Measurements from ENCODE around the gene CREB5.

The CREB5 gene

GRCh38 chr7:28497009-28497408 lies 84.7 kb downstream of the CREB5 start:
- Histone ChIP-seq H3K9ac (ENCODE audit: low read length) (no peak overlapping the region), H3K4me1 (ENCODE audit: control insufficient read depth, insufficient read depth, low read length) (no peaks in the 10 kb centered on the region; the same call in 1 of the 2 replicates), H3K9me3 (ENCODE audit: control insufficient read depth, insufficient read depth, low read depth, low read length) (no peaks in the 10 kb centered on the region), H3K27me3 (ENCODE audit: control insufficient read depth, insufficient read depth, low read length) (no peaks in the 10 kb centered on the region), H3K27ac (ENCODE audit: low read depth, low read length) (no peak overlapping the region), H3K4me3 (ENCODE audit: low read depth, low read length) (no peak overlapping the region), H3K36me3 (ENCODE audit: control insufficient read depth, insufficient read depth, low read length) (no peaks in the 10 kb centered on the region)

- Histone ChIP-seq H3K4me3 (ENCODE audit: low read depth, low read length) (no peak overlapping the region), H3K36me3 (ENCODE audit: control insufficient read depth, insufficient read depth, low read length) (no peaks in the 10 kb centered on the region), H3K27me3 (ENCODE audit: control insufficient read depth, insufficient read depth, low read length) (no peaks in the 10 kb centered on the region), H3K9me3 (ENCODE audit: control insufficient read depth, insufficient read depth, low read depth, low read length) (no peaks in the 10 kb centered on the region), H3K27ac (ENCODE audit: low read depth, low read length) (no peak overlapping the region), H3K4me1 (ENCODE audit: control insufficient read depth, insufficient read depth, low read length) (no peaks in the 10 kb centered on the region; the same call in 1 of the 2 replicates), H3K9ac (ENCODE audit: low read length) (no peak overlapping the region)
These were observed 86.3 kb downstream of the CREB5 start for GRCh38 chr7:28498636-28499035.

- Histone ChIP-seq H3K4me3 (ENCODE audit: low read depth, low read length) (no peak overlapping the region), H3K4me1 (ENCODE audit: control insufficient read depth, insufficient read depth, low read length) (no peaks in the 10 kb centered on the region), H3K9ac (ENCODE audit: low read length) (no peak overlapping the region), H3K36me3 (ENCODE audit: control insufficient read depth, insufficient read depth, low read length) (no peaks in the 10 kb centered on the region), H3K27me3 (ENCODE audit: control insufficient read depth, insufficient read depth, low read length) (no peaks in the 10 kb centered on the region), H3K9me3 (ENCODE audit: control insufficient read depth, insufficient read depth, low read depth, low read length) (no peaks in the 10 kb centered on the region), H3K27ac (ENCODE audit: low read depth, low read length) (no peak overlapping the region)
These were observed 87.8 kb downstream of the CREB5 start for GRCh38 chr7:28500138-28500537.

- no peak overlapping the region for H3K9ac ChIP-seq (ENCODE audit: low read length)
- H3K4me1 ChIP-seq (ENCODE audit: control insufficient read depth, insufficient read depth, low read length), result 0 out of 2 replicates have a peak, but pooled peaks cover 2% of the 10 kb centered on the region
These were observed 90.1 kb downstream of the CREB5 start for GRCh38 chr7:28502408-28502807.

GRCh38 chr7:28503396-28503795 lies 91.1 kb downstream of the CREB5 start:
- H3K36me3 ChIP-seq (ENCODE audit: control insufficient read depth, insufficient read depth, low read length), result no peaks in the 10 kb centered on the region
- H3K4me1 ChIP-seq (ENCODE audit: control insufficient read depth, insufficient read depth, low read length), result 0 out of 2 replicates have a peak, but pooled peaks cover 4% of the 10 kb centered on the region
- H3K9me3 ChIP-seq (ENCODE audit: control insufficient read depth, insufficient read depth, low read depth, low read length), result no peaks in the 10 kb centered on the region
- H3K27me3 ChIP-seq (ENCODE audit: control insufficient read depth, insufficient read depth, low read length), result no peaks in the 10 kb centered on the region
- H3K4me3 ChIP-seq (ENCODE audit: low read depth, low read length), result no peak overlapping the region
- H3K9ac ChIP-seq (ENCODE audit: low read length), result no peak overlapping the region
- no peak overlapping the region for H3K27ac ChIP-seq (ENCODE audit: low read depth, low read length)

More at GRCh38 chr7:28502408-28502807, 90.1 kb downstream of the CREB5 start:
- Histone ChIP-seq H3K27ac (ENCODE audit: low read depth, low read length) (no peak overlapping the region), H3K36me3 (ENCODE audit: control insufficient read depth, insufficient read depth, low read length) (no peaks in the 10 kb centered on the region), H3K4me3 (ENCODE audit: low read depth, low read length) (no peak overlapping the region), H3K27me3 (ENCODE audit: control insufficient read depth, insufficient read depth, low read length) (no peaks in the 10 kb centered on the region), H3K9me3 (ENCODE audit: control insufficient read depth, insufficient read depth, low read depth, low read length) (no peaks in the 10 kb centered on the region)

- H3K9ac ChIP-seq (ENCODE audit: low read length), result no peak overlapping the region
- H3K27me3 ChIP-seq (ENCODE audit: control insufficient read depth, insufficient read depth, low read length), result no peaks in the 10 kb centered on the region
- no peaks in the 10 kb centered on the region for H3K9me3 ChIP-seq (ENCODE audit: control insufficient read depth, insufficient read depth, low read depth, low read length)
- H3K4me3 ChIP-seq (ENCODE audit: low read depth, low read length), result no peak overlapping the region
- H3K36me3 ChIP-seq (ENCODE audit: control insufficient read depth, insufficient read depth, low read length), result no peaks in the 10 kb centered on the region
- no peak overlapping the region for H3K27ac ChIP-seq (ENCODE audit: low read depth, low read length)
- H3K4me1 ChIP-seq (ENCODE audit: control insufficient read depth, insufficient read depth, low read length), result 0 out of 2 replicates have a peak, but pooled peaks cover 4% of the 10 kb centered on the region
These were observed 92.7 kb downstream of the CREB5 start for GRCh38 chr7:28505014-28505413.

- Histone ChIP-seq H3K9ac (ENCODE audit: low read length) (no peak overlapping the region), H3K27me3 (ENCODE audit: control insufficient read depth, insufficient read depth, low read length) (no peaks in the 10 kb centered on the region), H3K27ac (ENCODE audit: low read depth, low read length) (no peak overlapping the region), H3K9me3 (ENCODE audit: control insufficient read depth, insufficient read depth, low read depth, low read length) (no peaks in the 10 kb centered on the region), H3K4me1 (ENCODE audit: control insufficient read depth, insufficient read depth, low read length) (0 out of 2 replicates have a peak, but pooled peaks cover 4% of the 10 kb centered on the region), H3K4me3 (ENCODE audit: low read depth, low read length) (no peak overlapping the region), H3K36me3 (ENCODE audit: control insufficient read depth, insufficient read depth, low read length) (no peaks in the 10 kb centered on the region)
These were observed 93.5 kb downstream of the CREB5 start for GRCh38 chr7:28505867-28506266.

GRCh38 chr7:28507525-28508282 lies 95.4 kb downstream of the CREB5 start:
- Histone ChIP-seq H3K9me3 (ENCODE audit: control insufficient read depth, insufficient read depth, low read depth, low read length) (no peaks in the 10 kb centered on the region), H3K9ac (ENCODE audit: low read length) (no peak overlapping the region), H3K36me3 (ENCODE audit: control insufficient read depth, insufficient read depth, low read length) (no peaks in the 10 kb centered on the region), H3K27me3 (ENCODE audit: control insufficient read depth, insufficient read depth, low read length) (no peaks in the 10 kb centered on the region), H3K4me1 (ENCODE audit: control insufficient read depth, insufficient read depth, low read length) (0 out of 2 replicates have a peak, but pooled peaks cover 4% of the 10 kb centered on the region), H3K4me3 (ENCODE audit: low read depth, low read length) (no peak overlapping the region), H3K27ac (ENCODE audit: low read depth, low read length) (no peak overlapping the region)

GRCh38 chr7:28509251-28510025 lies 97.1 kb downstream of the CREB5 start:
- H3K27ac ChIP-seq (ENCODE audit: low read depth, low read length), result no peak overlapping the region
- no peaks in the 10 kb centered on the region for H3K36me3 ChIP-seq (ENCODE audit: control insufficient read depth, insufficient read depth, low read length)
- H3K27me3 ChIP-seq (ENCODE audit: control insufficient read depth, insufficient read depth, low read length), result no peaks in the 10 kb centered on the region
- H3K9me3 ChIP-seq (ENCODE audit: control insufficient read depth, insufficient read depth, low read depth, low read length), result no peaks in the 10 kb centered on the region
- H3K4me1 ChIP-seq (ENCODE audit: control insufficient read depth, insufficient read depth, low read length), result 0 out of 2 replicates have a peak, but pooled peaks cover 4% of the 10 kb centered on the region
- no peak overlapping the region for H3K4me3 ChIP-seq (ENCODE audit: low read depth, low read length)
- H3K9ac ChIP-seq (ENCODE audit: low read length), result no peak overlapping the region

GRCh38 chr7:28510026-28510369 lies 97.7 kb downstream of the CREB5 start:
- no peaks in the 10 kb centered on the region for H3K36me3 ChIP-seq (ENCODE audit: control insufficient read depth, insufficient read depth, low read length)
- no peak overlapping the region for H3K27ac ChIP-seq (ENCODE audit: low read depth, low read length)
- H3K9me3 ChIP-seq (ENCODE audit: control insufficient read depth, insufficient read depth, low read depth, low read length), result no peaks in the 10 kb centered on the region
- H3K4me1 ChIP-seq (ENCODE audit: control insufficient read depth, insufficient read depth, low read length), result 0 out of 2 replicates have a peak, but pooled peaks cover 4% of the 10 kb centered on the region
- no peaks in the 10 kb centered on the region for H3K27me3 ChIP-seq (ENCODE audit: control insufficient read depth, insufficient read depth, low read length)
- H3K9ac ChIP-seq (ENCODE audit: low read length), result no peak overlapping the region
- H3K4me3 ChIP-seq (ENCODE audit: low read depth, low read length), result no peak overlapping the region

Data from HUES6 (cell line).